Measurements from ENCODE around the gene SLC6A17. TPM values are rescaled to one million over a fixed set of nuclear protein-coding genes. Genes with fewer than 3 reads are reported as not detected.

Gene SLC6A17
- total and polyA plus RNA-seq, 12 donors, result 0.06 to 0.45 (median 0.16) TPM; not detected in 4

DNA sequence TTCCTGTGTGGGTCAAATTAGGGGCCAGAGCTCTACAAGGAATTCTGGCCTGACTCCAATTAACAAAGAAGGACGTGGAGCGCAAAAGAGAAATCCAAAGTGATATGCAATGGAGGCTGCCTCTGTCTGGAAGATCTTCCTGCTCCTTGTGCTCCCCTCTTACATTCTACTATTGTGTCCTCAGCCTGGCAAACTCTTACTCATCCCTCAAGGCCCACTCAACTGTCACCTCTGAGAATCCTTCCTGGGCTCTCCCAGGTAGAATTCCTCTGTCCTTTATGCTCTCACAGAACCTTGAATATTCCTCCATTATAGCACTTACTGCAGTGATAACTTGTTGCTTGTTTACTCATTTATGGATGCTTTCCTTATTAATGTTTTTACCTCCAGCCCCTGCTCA is 91.2 kb downstream of the SLC6A17 start:
- DNase-seq (no peak), ATAC-seq (no peak)
- no peak overlapping the region for H3K4me3 ChIP-seq
- intact Hi-C loops (cut with DNase I), result no loop called here
- H3K9me3 ChIP-seq, result no peaks in the 10 kb centered on the region
- TF ChIP-seq, protein P1, sequence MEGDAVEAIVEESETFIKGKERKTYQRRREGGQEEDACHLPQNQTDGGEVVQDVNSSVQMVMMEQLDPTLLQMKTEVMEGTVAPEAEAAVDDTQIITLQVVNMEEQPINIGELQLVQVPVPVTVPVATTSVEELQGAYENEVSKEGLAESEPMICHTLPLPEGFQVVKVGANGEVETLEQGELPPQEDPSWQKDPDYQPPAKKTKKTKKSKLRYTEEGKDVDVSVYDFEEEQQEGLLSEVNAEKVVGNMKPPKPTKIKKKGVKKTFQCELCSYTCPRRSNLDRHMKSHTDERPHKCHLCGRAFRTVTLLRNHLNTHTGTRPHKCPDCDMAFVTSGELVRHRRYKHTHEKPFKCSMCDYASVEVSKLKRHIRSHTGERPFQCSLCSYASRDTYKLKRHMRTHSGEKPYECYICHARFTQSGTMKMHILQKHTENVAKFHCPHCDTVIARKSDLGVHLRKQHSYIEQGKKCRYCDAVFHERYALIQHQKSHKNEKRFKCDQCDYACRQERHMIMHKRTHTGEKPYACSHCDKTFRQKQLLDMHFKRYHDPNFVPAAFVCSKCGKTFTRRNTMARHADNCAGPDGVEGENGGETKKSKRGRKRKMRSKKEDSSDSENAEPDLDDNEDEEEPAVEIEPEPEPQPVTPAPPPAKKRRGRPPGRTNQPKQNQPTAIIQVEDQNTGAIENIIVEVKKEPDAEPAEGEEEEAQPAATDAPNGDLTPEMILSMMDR (IDR thresholded peaks at IDR 0.05), result no peak
- WGBS, 2 donors, result 17 to 43% methylated on average over 2 of the region's 2 CpGs
- no peaks in the 10 kb centered on the region for H3K27me3 ChIP-seq
- H3K36me3 ChIP-seq, result no peaks in the 10 kb centered on the region
- H3K27ac ChIP-seq, result no peak overlapping the region
- peaks cover 0 to 33% (median 17%) of the 10 kb centered on the region in 9 donors for H3K4me1 ChIP-seq

DNA sequence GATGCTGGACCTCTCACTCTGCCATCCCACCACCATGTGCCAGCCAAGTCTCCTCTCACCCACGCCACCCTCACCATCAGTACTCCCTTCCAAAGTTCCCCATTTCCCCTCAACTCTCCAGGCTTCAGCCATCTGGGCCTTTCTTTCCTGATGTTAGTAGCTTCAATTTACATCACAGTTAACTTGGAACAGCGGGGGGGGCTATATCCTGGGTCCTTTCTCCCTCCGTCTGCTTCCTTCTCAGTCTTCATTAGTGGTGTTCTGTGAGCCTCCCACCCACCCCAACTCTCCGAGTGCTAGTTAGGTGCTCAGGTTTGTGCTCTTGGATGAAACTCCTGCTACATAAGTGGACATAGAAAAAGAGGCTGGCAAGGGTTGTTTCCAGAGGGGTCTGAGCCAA is 91.8 kb downstream of the SLC6A17 start:
- ATAC-seq (no peak), DNase-seq (no peak)
- intact Hi-C loops (cut with DNase I), result no loop called here
- Histone ChIP-seq H3K27ac (no peak overlapping the region), H3K36me3 (no peaks in the 10 kb centered on the region), H3K9me3 (no peaks in the 10 kb centered on the region), H3K4me3 (no peak overlapping the region), H3K4me1 (peaks cover 0 to 33% (median 17%) of the 10 kb centered on the region in 9 donors), H3K27me3 (no peaks in the 10 kb centered on the region)
- TF ChIP-seq, protein P1 (IDR thresholded peaks at IDR 0.05), result no peak
- 83 to 95% methylated on average over 4 of the region's 4 CpGs for WGBS, 2 donors

DNA sequence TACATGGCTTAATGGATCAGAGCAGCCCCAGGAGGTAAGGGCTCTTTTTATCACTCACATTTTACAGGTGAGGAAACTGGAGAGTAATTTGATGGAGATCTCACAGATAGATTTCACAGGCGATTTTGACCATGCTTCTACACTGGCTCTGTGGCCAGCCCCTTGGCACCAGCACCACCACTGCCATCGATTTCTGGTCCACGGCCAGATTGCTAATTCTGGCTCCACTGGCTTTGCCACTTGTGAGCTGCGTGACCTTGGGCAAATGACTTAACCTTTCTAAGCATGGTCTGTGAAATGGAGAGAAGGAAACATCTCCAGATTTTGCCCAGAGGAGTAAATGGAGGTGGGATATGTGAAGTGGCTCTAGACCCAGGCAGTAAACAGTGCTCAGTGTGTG is 92.4 kb downstream of the SLC6A17 start:
- TF ChIP-seq, protein P1 (IDR thresholded peaks at IDR 0.05), result no peak
- H3K4me3 ChIP-seq, result no peak overlapping the region
- 80 to 83% methylated on average over 4 of the region's 4 CpGs for whole genome bisulfite sequencing, 2 donors
- DNase-seq, result no peak
- no peak overlapping the region for H3K27ac ChIP-seq
- ATAC-seq, result no peak
- H3K9me3 ChIP-seq, result no peaks in the 10 kb centered on the region
- no peaks in the 10 kb centered on the region for H3K36me3 ChIP-seq
- intact Hi-C loops (cut with DNase I), result no loop called here
- H3K4me1 ChIP-seq, result peaks cover 0 to 30% (median 17%) of the 10 kb centered on the region in 9 donors
- no peaks in the 10 kb centered on the region for H3K27me3 ChIP-seq

DNA sequence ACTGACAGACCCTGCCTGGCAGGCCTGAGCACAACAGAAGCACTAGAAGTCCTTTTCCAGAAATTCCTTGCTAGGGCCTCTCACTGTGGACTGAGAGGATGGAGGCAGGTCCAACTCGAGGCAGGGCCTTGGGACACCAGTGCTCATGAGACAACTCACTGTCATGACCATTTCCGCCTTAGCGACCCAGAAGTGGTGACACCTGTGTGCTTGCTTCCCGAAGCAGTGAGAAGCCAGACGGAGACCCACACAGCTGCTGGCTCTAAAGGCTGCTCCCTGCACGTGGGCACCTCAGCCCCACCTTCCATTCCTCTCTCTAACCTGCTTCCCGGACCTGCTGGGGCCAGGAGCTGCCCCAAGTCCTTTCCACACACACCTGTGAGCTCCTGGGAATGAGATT is 92.9 kb downstream of the SLC6A17 start:
- H3K4me1 ChIP-seq, result peaks cover 0 to 27% (median 17%) of the 10 kb centered on the region in 9 donors
- no peaks in the 10 kb centered on the region for H3K9me3 ChIP-seq
- no peak overlapping the region for H3K4me3 ChIP-seq
- 72 to 77% methylated on average over 7 of the region's 7 CpGs for WGBS, 2 donors
- ATAC-seq (no peak), DNase-seq (no peak)
- no peak overlapping the region for H3K27ac ChIP-seq
- no peaks in the 10 kb centered on the region for H3K27me3 ChIP-seq
- no peaks in the 10 kb centered on the region for H3K36me3 ChIP-seq
- intact Hi-C loops (cut with DNase I), result no loop called here
- TF ChIP-seq, protein P1 (IDR thresholded peaks at IDR 0.05), result no peak

Data from heart right ventricle (tissue), 16 donors.